ENCODE results near the gene SAMD4A.
"Not testable (repeated sequence)": the region's sequence is repeated elsewhere in the genome, so short reads cannot be mapped to it uniquely, and the experiment has no call there.

The SAMD4A gene

DNA sequence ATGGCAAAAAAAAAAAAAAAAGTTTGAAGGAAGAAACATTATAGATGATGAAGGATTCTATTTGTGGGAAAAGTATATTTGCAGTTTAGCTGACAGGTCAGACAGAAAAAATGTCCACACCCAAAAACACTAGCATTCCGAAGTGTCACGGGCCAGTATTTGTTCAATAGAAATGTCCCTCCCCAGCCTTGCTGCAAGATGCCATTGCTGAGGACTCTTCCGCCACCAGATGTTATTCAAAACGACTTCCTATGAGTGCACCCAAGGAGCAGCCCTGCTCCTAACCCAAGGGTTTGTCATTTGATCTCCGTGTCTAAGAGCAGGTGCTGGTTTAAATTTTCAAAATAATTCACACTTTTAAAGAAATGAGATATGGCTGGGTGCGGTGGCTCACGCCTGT, 172.6 kb downstream of the SAMD4A start:
- no CpG with 5 or more reads among the region's 7 CpGs for WGBS (ENCODE audit: insufficient coverage, insufficient read length)
- H3K4me1 ChIP-seq (ENCODE audit: control insufficient read depth, insufficient read depth, low read length): no peaks in the 10 kb centered on the region
- DNase-seq (ENCODE audit: low read depth, low spot score): no peak
- H3K27me3 ChIP-seq (ENCODE audit: control insufficient read depth, insufficient read depth, low read length): no peaks in the 10 kb centered on the region
- H3K9me3 ChIP-seq (ENCODE audit: control insufficient read depth, insufficient read depth, low read length): no peaks in the 10 kb centered on the region
- H3K4me3 ChIP-seq (ENCODE audit: low read length): no peak overlapping the region
- no peak overlapping the region for H3K27ac ChIP-seq (ENCODE audit: low read length)
- no peaks in the 10 kb centered on the region for H3K36me3 ChIP-seq (ENCODE audit: control insufficient read depth, insufficient read depth, low read length)

DNA sequence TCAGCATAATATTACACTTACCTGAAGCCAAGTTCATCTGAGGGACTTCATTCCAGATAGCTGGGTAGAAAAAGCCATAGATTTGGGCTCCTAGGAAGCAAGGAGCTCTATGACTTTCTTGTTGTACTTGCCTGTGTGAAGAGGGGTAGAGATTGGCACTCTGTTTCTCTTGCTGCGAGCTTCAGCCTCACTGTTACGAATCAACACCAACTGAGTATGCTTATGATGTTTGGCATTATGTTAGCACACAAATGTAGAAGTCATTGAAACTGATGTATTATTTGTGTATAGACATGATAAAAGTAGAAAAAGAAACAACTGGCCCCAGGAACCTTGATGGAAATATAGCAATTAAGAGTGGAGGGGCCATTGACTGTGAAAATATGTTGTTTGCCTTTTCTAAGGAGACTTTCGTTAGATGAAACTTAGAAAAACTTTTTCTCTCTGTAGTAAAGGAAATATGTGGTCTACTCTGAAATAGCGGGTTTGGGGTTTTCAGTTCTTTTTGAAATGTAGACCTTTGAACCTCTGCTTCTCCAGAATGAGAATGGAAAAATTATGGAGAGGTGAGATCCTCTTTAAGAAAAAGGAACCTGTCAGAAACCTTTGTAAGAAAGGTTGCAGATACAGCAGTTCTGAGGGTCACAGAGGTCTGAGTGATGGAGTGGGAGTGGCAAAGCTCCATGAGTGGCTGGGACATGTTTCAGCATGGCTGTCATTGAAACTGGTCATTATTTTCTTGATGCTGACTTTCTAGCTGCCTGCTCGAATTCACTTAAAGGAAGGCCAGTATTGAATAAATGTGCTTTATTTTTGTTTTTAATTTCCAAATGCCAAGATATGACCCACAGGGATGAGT, 175.8 kb downstream of the SAMD4A start:
- no peaks in the 10 kb centered on the region for H3K4me1 ChIP-seq (ENCODE audit: control insufficient read depth, insufficient read depth, low read length)

DNA sequence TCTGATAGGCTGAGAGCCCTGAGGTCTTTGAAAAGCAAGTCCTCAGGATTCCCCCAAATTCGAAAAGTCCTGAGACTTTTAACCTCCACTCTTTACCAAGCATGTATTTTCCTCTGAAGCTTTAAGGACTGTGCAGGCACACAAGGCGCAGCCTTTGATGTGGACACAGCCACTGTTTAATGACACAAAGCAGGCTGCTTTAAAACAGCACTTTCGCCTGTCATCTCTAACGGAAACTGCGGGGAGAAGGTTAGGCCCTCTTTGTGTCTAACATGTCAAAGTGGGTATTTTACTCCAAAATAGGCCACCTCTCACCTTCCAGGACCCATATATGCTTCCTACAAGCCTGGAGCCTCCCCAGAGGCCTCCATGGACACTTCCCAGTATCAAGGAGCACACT, 176.5 kb downstream of the SAMD4A start:
- Histone ChIP-seq H3K4me1 (ENCODE audit: control insufficient read depth, insufficient read depth, low read length) (no peaks in the 10 kb centered on the region), H3K4me3 (ENCODE audit: low read length) (no peak overlapping the region), H3K27ac (ENCODE audit: low read length) (no peak overlapping the region), H3K27me3 (ENCODE audit: control insufficient read depth, insufficient read depth, low read length) (no peaks in the 10 kb centered on the region), H3K36me3 (ENCODE audit: control insufficient read depth, insufficient read depth, low read length) (no peaks in the 10 kb centered on the region), H3K9me3 (ENCODE audit: control insufficient read depth, insufficient read depth, low read length) (no peaks in the 10 kb centered on the region)
- WGBS (ENCODE audit: insufficient coverage, insufficient read length): no CpG with 5 or more reads among the region's 5 CpGs
- DNase-seq (ENCODE audit: low read depth, low spot score): no peak

More for the DNA sequence above, 175.8 kb downstream of the SAMD4A start:
- Histone ChIP-seq H3K27ac (ENCODE audit: low read length) (no peak overlapping the region), H3K4me3 (ENCODE audit: low read length) (no peak overlapping the region), H3K27me3 (ENCODE audit: control insufficient read depth, insufficient read depth, low read length) (no peaks in the 10 kb centered on the region), H3K36me3 (ENCODE audit: control insufficient read depth, insufficient read depth, low read length) (no peaks in the 10 kb centered on the region), H3K9me3 (ENCODE audit: control insufficient read depth, insufficient read depth, low read length) (no peaks in the 10 kb centered on the region)
- DNase-seq (ENCODE audit: low read depth, low spot score): no peak
- WGBS (ENCODE audit: insufficient coverage, insufficient read length): no CpG with 5 or more reads among the region's 5 CpGs

DNA sequence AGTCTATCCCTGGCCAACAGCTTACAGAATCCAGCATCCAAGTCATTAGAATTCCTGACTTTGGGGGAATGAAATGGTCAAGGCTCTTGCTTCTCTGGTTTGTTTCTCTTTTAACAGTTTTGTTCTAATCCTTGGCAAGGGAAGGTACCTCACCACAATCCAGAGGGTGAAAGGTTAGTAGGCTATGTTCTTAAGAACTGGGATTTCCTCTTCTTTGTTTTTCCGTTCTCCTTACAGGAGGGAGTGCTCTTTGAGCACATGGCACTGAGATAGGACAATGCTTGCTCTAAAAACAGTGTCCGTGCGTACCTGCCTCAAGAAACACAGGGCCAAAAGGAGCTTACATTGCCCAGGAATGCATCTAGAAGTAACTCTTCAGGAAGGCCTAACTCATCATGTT, 179.1 kb downstream of the SAMD4A start:
- Histone ChIP-seq H3K27ac (ENCODE audit: low read length) (no peak overlapping the region), H3K4me1 (ENCODE audit: control insufficient read depth, insufficient read depth, low read length) (no peaks in the 10 kb centered on the region), H3K9me3 (ENCODE audit: control insufficient read depth, insufficient read depth, low read length) (no peaks in the 10 kb centered on the region), H3K36me3 (ENCODE audit: control insufficient read depth, insufficient read depth, low read length) (no peaks in the 10 kb centered on the region), H3K4me3 (ENCODE audit: low read length) (no peak overlapping the region), H3K27me3 (ENCODE audit: control insufficient read depth, insufficient read depth, low read length) (no peaks in the 10 kb centered on the region)
- DNase-seq (ENCODE audit: low read depth, low spot score): no peak
- WGBS (ENCODE audit: insufficient coverage, insufficient read length): no CpG with 5 or more reads among the region's 3 CpGs

DNA sequence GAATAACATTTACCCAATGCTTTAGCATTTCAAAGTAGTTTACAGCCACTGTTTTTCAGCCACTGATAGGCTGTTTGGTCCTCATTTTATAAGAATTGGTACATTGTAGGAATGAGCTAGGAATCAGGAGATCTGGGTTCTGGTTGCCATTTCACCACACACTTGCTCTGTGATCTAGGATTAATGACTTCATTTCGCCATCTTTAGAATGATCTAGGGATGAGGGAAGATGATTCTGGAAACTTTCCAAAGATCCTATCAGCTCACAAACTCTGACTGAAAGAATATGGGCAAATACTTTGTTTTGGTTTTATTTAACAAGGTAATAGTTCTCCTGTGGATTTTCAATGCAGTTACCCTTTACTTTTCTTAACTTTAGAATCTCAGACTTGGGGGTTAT, 180.7 kb downstream of the SAMD4A start:
- WGBS (ENCODE audit: insufficient coverage, insufficient read length): no CpG with 5 or more reads among the region's 1 CpG
- Histone ChIP-seq H3K27me3 (ENCODE audit: control insufficient read depth, insufficient read depth, low read length) (no peaks in the 10 kb centered on the region), H3K4me3 (ENCODE audit: low read length) (no peak overlapping the region)

DNA sequence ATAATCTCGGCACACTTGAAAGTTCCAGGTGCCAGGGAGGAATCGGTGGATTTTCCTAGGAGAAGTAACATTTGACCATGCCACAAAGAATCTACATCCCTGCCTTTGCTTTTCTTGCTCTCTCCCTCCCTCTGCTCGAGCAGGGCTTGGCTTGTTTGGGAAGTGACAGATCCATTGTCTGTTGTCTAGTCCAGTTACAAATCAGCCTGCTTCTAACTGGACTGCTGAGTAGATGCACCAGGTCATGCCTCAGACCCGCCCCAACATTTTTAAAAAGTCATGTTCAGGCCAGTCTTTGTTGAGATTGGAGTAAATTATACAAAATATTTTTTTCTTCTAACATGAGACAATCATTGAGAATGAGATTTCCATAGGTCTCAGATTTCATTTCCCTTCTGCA, 182.3 kb downstream of the SAMD4A start:
- Histone ChIP-seq H3K4me3 (ENCODE audit: low read length) (no peak overlapping the region), H3K27ac (ENCODE audit: low read length) (no peak overlapping the region), H3K36me3 (ENCODE audit: control insufficient read depth, insufficient read depth, low read length) (no peaks in the 10 kb centered on the region), H3K27me3 (ENCODE audit: control insufficient read depth, insufficient read depth, low read length) (no peaks in the 10 kb centered on the region), H3K4me1 (ENCODE audit: control insufficient read depth, insufficient read depth, low read length) (no peaks in the 10 kb centered on the region), H3K9me3 (ENCODE audit: control insufficient read depth, insufficient read depth, low read length) (no peaks in the 10 kb centered on the region)
- WGBS (ENCODE audit: insufficient coverage, insufficient read length): no CpG with 5 or more reads among the region's 4 CpGs
- no peak for DNase-seq (ENCODE audit: low read depth, low spot score)

More for the DNA sequence above, 180.7 kb downstream of the SAMD4A start:
- H3K9me3 ChIP-seq (ENCODE audit: control insufficient read depth, insufficient read depth, low read length): no peaks in the 10 kb centered on the region
- H3K36me3 ChIP-seq (ENCODE audit: control insufficient read depth, insufficient read depth, low read length): no peaks in the 10 kb centered on the region
- DNase-seq (ENCODE audit: low read depth, low spot score): no peak
- H3K27ac ChIP-seq (ENCODE audit: low read length): no peak overlapping the region
- H3K4me1 ChIP-seq (ENCODE audit: control insufficient read depth, insufficient read depth, low read length): no peaks in the 10 kb centered on the region

DNA sequence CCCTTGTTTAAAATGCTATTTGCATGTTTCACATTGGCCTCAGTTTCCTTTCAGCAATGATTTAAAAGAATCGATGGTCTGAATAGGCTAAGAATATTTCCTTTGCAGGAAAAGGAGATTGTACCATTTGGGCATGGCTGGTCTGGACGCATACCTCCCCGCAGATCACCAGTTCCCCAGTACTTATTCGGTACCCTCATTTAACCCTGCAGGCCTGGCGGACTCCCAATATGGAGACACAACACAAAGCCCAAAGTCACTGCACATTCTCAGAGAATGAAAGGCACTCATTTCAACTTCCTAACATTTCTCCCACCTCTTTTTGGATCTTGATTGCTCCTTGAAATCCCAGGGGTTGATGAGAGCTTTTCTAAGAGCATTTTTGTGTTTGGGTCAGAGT, 182.8 kb downstream of the SAMD4A start:
- H3K9me3 ChIP-seq (ENCODE audit: control insufficient read depth, insufficient read depth, low read length): no peaks in the 10 kb centered on the region
- H3K4me1 ChIP-seq (ENCODE audit: control insufficient read depth, insufficient read depth, low read length): no peaks in the 10 kb centered on the region
- H3K4me3 ChIP-seq (ENCODE audit: low read length): no peak overlapping the region
- no peak for DNase-seq (ENCODE audit: low read depth, low spot score)
- H3K27me3 ChIP-seq (ENCODE audit: control insufficient read depth, insufficient read depth, low read length): no peaks in the 10 kb centered on the region
- no peaks in the 10 kb centered on the region for H3K36me3 ChIP-seq (ENCODE audit: control insufficient read depth, insufficient read depth, low read length)
- H3K27ac ChIP-seq (ENCODE audit: low read length): no peak overlapping the region
- WGBS (ENCODE audit: insufficient coverage, insufficient read length): no CpG with 5 or more reads among the region's 5 CpGs

DNA sequence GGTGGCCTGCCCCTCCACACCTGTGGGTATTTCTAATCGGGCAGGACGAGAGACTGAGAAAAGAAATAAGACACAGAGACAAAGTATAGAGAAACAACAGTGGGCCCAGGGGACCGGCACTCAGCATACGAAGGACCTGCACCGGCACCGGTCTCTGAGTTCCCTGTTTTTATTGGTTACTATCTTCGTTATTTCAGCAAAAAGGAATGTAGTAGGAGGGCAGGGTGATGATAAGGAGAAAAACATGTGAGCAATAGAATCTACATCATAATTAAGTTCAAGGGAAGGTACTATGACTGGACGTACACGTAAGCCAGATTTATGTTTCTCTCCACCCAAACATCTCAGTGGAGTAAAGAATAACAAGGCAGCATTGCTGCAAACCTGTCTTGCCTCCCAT, 185.7 kb downstream of the SAMD4A start:
- WGBS (ENCODE audit: insufficient coverage, insufficient read length): no CpG with 5 or more reads among the region's 9 CpGs
- not testable (repeated sequence) for H3K27me3 ChIP-seq (ENCODE audit: control insufficient read depth, insufficient read depth, low read length); H3K36me3 ChIP-seq (ENCODE audit: control insufficient read depth, insufficient read depth, low read length); DNase-seq (ENCODE audit: low read depth, low spot score); H3K4me1 ChIP-seq (ENCODE audit: control insufficient read depth, insufficient read depth, low read length); H3K27ac ChIP-seq (ENCODE audit: low read length); H3K4me3 ChIP-seq (ENCODE audit: low read length); H3K9me3 ChIP-seq (ENCODE audit: control insufficient read depth, insufficient read depth, low read length)

DNA sequence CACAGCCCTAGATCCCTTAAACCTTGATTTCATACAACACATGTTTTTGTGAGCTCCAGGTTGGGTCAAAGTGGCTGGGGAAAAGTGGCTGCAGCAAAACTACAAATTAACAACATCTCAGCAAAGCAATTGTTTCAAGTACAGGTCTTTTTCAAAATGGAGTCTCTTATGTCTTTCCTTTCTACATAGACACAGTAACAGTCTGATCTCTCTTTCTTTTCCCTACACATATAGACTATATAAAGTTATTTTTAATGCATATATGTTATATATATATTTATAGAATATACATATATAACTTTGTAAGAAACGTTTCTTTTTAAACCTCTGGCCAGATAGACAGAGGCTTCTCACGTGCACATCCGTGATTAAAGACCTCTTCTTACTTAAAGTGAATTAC, 186.5 kb downstream of the SAMD4A start:
- not testable (repeated sequence) for H3K9me3 ChIP-seq (ENCODE audit: control insufficient read depth, insufficient read depth, low read length); H3K4me1 ChIP-seq (ENCODE audit: control insufficient read depth, insufficient read depth, low read length); H3K27ac ChIP-seq (ENCODE audit: low read length); H3K36me3 ChIP-seq (ENCODE audit: control insufficient read depth, insufficient read depth, low read length); DNase-seq (ENCODE audit: low read depth, low spot score); H3K4me3 ChIP-seq (ENCODE audit: low read length); H3K27me3 ChIP-seq (ENCODE audit: control insufficient read depth, insufficient read depth, low read length)
- WGBS (ENCODE audit: insufficient coverage, insufficient read length): no CpG with 5 or more reads among the region's 3 CpGs

DNA sequence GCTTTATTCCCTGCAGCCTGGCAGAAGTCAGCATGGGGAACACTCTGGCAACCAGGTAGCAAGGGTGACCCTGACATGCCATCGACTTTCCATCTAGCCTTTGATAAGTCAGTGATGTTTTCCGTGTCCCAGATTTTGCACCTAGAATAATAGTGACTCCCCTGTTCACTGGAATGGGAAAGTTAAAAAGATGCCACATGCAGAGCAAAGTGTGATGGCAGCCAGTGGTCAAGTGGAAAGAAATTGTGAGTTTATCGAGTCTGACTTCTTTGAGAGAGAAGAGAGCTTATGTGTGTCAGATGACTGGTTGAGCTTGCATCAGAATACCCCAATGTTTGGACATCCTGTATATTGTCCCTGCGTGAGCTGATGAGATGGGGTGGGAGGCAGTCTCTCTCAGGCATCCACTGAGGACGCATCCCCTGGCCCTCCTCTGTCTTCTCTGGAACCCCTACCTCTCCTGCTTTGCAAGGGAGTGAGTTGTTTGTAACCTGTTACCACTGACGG, 187.2 kb downstream of the SAMD4A start:
- Histone ChIP-seq H3K4me1 (ENCODE audit: control insufficient read depth, insufficient read depth, low read length) (no peaks in the 10 kb centered on the region), H3K27me3 (ENCODE audit: control insufficient read depth, insufficient read depth, low read length) (no peaks in the 10 kb centered on the region), H3K36me3 (ENCODE audit: control insufficient read depth, insufficient read depth, low read length) (no peaks in the 10 kb centered on the region), H3K4me3 (ENCODE audit: low read length) (no peak overlapping the region), H3K27ac (ENCODE audit: low read length) (no peak overlapping the region), H3K9me3 (ENCODE audit: control insufficient read depth, insufficient read depth, low read length) (no peaks in the 10 kb centered on the region)
- WGBS (ENCODE audit: insufficient coverage, insufficient read length): no CpG with 5 or more reads among the region's 6 CpGs
- DNase-seq (ENCODE audit: low read depth, low spot score): no peak

All from iPS DF 6.9 (cell line).